Testis (tissue), 3 donors: ENCODE results near the gene KIF25. TPM values are rescaled to one million over a fixed set of nuclear protein-coding genes. Genes with fewer than 3 reads are reported as not detected.

Source experiments
- DNase-seq: peaks from one replicate; pipeline ENCODE4 v3.0.0-alpha.2; 2019
- H3K27ac ChIP-seq, 2 donors: fragments of 200-600 bp; sonication (generic); one replicate each; pipeline ENCODE4 v1.5.1; 2019
- H3K27me3 ChIP-seq: fragments of 200-600 bp; sonication (generic); one replicate; pipeline ENCODE4 v1.5.1; 2019
- H3K36me3 ChIP-seq: fragments of 200-600 bp; sonication (generic); one replicate; pipeline ENCODE4 v1.5.1; 2017; ENCODE audit warnings: low read depth; ENCODE audit errors: missing control alignments
- H3K4me1 ChIP-seq: fragments of 200-600 bp; sonication (generic); one replicate; pipeline ENCODE4 v1.5.1; 2019
- H3K4me3 ChIP-seq, 2 donors: fragments of 200-600 bp; sonication (generic); one replicate each; pipeline ENCODE4 v1.5.1; 2017 to 2019
- H3K9me3 ChIP-seq: fragments of 200-600 bp; sonication (generic); one replicate; pipeline ENCODE4 v1.5.1; 2017
- POLR2A ChIP-seq: fragments of 450-650 bp; IDR thresholded peaks from one replicate; pipeline ENCODE4 v1.6.1; 2017; ENCODE audit warnings: antibody characterized with exemption, mild to moderate bottlenecking, moderate library complexity
- WGBS, 2 donors: methylation state at CpG; one replicate each; pipeline ENCODE4 v1.1.5; 2018; 5-methylcytosine and 5-hydroxymethylcytosine counted together
- intact Hi-C: fragments of 100-400 bp; cut with DNase I; formaldehyde crosslinking; loops from one replicate; pipeline ENCODE4 v1.15.1; 2023; ENCODE audit warnings: low total_unique reads
- polyA plus RNA-seq: library from polyadenylated mRNA; stranded (reverse); fragments of 350-450 nt; fragmentation: Illumina TruSeq; extraction: RNeasy Lipid Tissue Mini Kit (QIAGEN cat#74804); gene quantifications from one replicate; pipeline ENCODE4 v1.2.3, GENCODE V29; 2014; ENCODE audit warnings: low read depth, low replicate concordance; ENCODE audit not compliant: insufficient read depth
- total RNA-seq, 2 donors: library from RNA; depleted of rRNA; stranded (reverse); fragments of >200 nt; gene quantifications; one replicate each; pipeline ENCODE4 v1.2.3, GENCODE V29; 2016
- TF ChIP-seq, protein P1 (sequence below), 3 experiments: fragments of 450-650 bp in 2 of 3; fragments of 200-600 bp in 1 of 3; sonication (generic) in 1 of 3; IDR thresholded peaks; one replicate each; pipeline ENCODE4 v1.5.1; 2016 to 2019; ENCODE audit warnings: antibody characterized with exemption in 3 of 3, mild to moderate bottlenecking in 2 of 3, moderate library complexity in 1 of 3

Gene KIF25
- total and polyA plus RNA-seq, 3 donors from 2014 or later, result 1.1 to 5.0 (median 1.6) TPM

GRCh38 chr6:168038576-168039140 is 41.2 kb downstream of the KIF25 start:
- H3K27me3 ChIP-seq, result no peaks in the 10 kb centered on the region
- no peak for DNase-seq
- TF ChIP-seq, protein P1, sequence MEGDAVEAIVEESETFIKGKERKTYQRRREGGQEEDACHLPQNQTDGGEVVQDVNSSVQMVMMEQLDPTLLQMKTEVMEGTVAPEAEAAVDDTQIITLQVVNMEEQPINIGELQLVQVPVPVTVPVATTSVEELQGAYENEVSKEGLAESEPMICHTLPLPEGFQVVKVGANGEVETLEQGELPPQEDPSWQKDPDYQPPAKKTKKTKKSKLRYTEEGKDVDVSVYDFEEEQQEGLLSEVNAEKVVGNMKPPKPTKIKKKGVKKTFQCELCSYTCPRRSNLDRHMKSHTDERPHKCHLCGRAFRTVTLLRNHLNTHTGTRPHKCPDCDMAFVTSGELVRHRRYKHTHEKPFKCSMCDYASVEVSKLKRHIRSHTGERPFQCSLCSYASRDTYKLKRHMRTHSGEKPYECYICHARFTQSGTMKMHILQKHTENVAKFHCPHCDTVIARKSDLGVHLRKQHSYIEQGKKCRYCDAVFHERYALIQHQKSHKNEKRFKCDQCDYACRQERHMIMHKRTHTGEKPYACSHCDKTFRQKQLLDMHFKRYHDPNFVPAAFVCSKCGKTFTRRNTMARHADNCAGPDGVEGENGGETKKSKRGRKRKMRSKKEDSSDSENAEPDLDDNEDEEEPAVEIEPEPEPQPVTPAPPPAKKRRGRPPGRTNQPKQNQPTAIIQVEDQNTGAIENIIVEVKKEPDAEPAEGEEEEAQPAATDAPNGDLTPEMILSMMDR (IDR thresholded peaks at IDR 0.05), result no peak
- no peak for TF ChIP-seq POLR2A
- intact Hi-C loops, result no loop called here
- no peak overlapping the region for H3K4me3 ChIP-seq
- no peak overlapping the region for H3K27ac ChIP-seq
- no peaks in the 10 kb centered on the region for H3K9me3 ChIP-seq
- WGBS, 2 donors, result 95 to 100% methylated on average over 5 to 13 of the region's 13 CpGs
- no peaks in the 10 kb centered on the region for H3K36me3 ChIP-seq
- H3K4me1 ChIP-seq, result no peaks in the 10 kb centered on the region

DNA sequence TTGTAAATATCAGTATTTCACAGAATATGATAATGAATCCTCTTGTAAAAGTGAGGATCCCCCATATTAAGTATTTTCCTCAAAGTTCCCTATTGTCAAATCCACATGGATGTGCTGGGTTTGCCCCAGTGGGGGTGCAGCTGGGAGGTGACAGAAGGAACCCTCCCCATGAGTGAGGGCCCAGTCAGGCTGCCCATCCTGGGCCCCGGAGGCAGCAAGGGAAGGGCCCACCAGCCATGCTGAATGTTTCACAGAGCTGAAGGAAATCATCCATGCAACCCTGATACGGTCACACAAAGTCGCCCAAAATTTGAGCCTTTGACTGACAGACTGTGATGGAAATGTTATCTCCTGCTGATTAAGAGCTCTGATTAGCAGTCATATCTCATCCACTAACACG is 41.8 kb downstream of the KIF25 start:
- TF ChIP-seq, protein P1 (IDR thresholded peaks at IDR 0.05), result no peak
- TF ChIP-seq POLR2A, result no peak
- Histone ChIP-seq H3K27ac (no peak overlapping the region), H3K4me1 (no peaks in the 10 kb centered on the region), H3K9me3 (no peaks in the 10 kb centered on the region), H3K36me3 (no peaks in the 10 kb centered on the region), H3K4me3 (no peak overlapping the region), H3K27me3 (no peaks in the 10 kb centered on the region)
- WGBS, 2 donors, result 94% methylated on average over 4 of the region's 4 CpGs
- intact Hi-C loops, result no loop called here
- DNase-seq, result no peak

DNA sequence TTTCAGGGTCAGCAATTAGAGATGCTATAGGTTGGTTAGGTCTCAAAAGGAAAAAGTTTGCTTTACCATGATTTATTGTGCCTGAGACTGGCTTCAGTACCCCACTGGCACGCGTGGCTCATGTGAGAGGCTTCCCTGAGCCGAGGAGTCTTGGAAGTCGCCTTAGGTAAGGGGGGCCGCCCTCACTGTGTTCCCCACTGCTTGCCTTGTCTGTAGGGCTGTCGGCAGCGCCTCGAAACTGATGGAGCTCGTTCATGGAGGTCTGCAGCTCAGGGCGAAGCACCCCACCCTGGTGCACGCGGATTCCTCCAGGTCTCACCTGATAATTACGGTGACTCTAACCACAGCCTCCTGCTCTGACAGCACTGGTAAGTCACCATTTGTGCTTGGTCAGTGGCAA is 42.4 kb downstream of the KIF25 start:
- H3K4me3 ChIP-seq, result no peak overlapping the region
- no peak for TF ChIP-seq POLR2A
- TF ChIP-seq, protein P1 (IDR thresholded peaks at IDR 0.05), result no peak
- 77 to 93% methylated on average over 8 to 13 of the region's 13 CpGs for WGBS, 2 donors
- H3K9me3 ChIP-seq, result no peaks in the 10 kb centered on the region
- DNase-seq, result no peak
- no peak overlapping the region for H3K27ac ChIP-seq
- H3K27me3 ChIP-seq, result no peaks in the 10 kb centered on the region
- no peaks in the 10 kb centered on the region for H3K4me1 ChIP-seq
- intact Hi-C loops, result no loop called here
- no peaks in the 10 kb centered on the region for H3K36me3 ChIP-seq

DNA sequence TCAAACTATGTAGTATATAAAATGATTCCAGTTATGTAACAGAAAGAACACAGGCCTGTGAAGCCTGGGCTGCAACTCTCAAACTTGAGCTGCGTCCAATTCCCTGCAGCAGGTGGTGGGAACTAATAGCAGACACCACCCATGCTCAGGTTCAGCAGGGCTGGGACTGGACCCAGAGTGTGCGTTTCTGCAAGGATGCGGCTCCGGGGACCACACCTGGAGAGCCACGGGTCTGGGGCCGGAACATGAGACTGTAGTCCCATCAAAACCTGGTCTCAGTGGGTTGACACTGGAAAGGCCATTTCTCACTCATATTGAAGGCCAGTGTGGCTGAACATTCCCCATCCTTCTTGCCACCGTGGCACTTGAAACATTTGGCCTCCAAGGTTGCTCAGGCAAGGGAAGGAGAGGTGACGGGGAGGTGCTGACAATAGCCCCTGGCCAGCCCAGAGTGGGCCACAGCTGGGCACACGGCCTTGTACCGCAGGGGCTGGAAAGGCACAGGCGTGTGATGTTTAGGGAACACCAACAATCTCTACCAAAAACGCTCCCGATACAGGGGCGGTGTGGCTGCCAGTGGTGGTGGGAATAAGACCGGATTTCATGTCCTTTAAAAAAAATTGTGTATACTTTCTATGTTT is 43.5 kb downstream of the KIF25 start:
- no peaks in the 10 kb centered on the region for H3K4me1 ChIP-seq
- intact Hi-C loops, result no loop called here
- H3K27me3 ChIP-seq, result no peaks in the 10 kb centered on the region
- WGBS, 2 donors, result 92 to 95% methylated on average over 15 of the region's 15 CpGs
- no peak overlapping the region for H3K27ac ChIP-seq
- no peak overlapping the region for H3K4me3 ChIP-seq
- no peaks in the 10 kb centered on the region for H3K36me3 ChIP-seq
- H3K9me3 ChIP-seq, result no peaks in the 10 kb centered on the region
- TF ChIP-seq, protein P1 (IDR thresholded peaks at IDR 0.05), result no peak
- TF ChIP-seq POLR2A, result no peak
- DNase-seq, result no peak

GRCh38 chr6:168041928-168042327 is 44.5 kb downstream of the KIF25 start:
- no peaks in the 10 kb centered on the region for H3K36me3 ChIP-seq
- no peaks in the 10 kb centered on the region for H3K9me3 ChIP-seq
- intact Hi-C loops, result no loop called here
- H3K4me3 ChIP-seq, result no peak overlapping the region
- TF ChIP-seq, protein P1 (IDR thresholded peaks at IDR 0.05), result no peak
- TF ChIP-seq POLR2A, result no peak
- no peaks in the 10 kb centered on the region for H3K27me3 ChIP-seq
- 91 to 95% methylated on average over 15 of the region's 15 CpGs for WGBS, 2 donors
- no peak overlapping the region for H3K27ac ChIP-seq
- DNase-seq, result no peak
- peaks cover 4% of the 10 kb centered on the region for H3K4me1 ChIP-seq
